B cell (primary cell): ENCODE measurements around the gene NSUN2.

Experiments
- CTCF ChIP-seq: fragments of 200-600 bp; IDR thresholded peaks from one replicate; pipeline ENCODE4 v1.8.0; 2022; ENCODE audit warnings: antibody characterized with exemption, mild to moderate bottlenecking
- EZH2 ChIP-seq: IDR thresholded peaks from 2 replicates; pipeline ENCODE4 v1.6.1; 2012; ENCODE audit warnings: borderline replicate concordance, low read depth, mild to moderate bottlenecking, moderate library complexity, low read length; ENCODE audit not compliant: insufficient read depth, poor library complexity, severe bottlenecking

GRCh38 chr5:6594066-6594465 lies 38.8 kb downstream of the NSUN2 start:
- TF ChIP-seq CTCF (no peak), EZH2 (no peak)
